ENCODE results near the gene ADAM29. TPM values are rescaled to one million over a fixed set of nuclear protein-coding genes. Genes with fewer than 3 reads are reported as not detected.
"Not testable (repeated sequence)": the region's sequence is repeated elsewhere in the genome, so short reads cannot be mapped to it uniquely, and the experiment has no call there.

ADAM29 gene
- total RNA-seq (2014; rRNA removed; shearing (Covaris generic)): not detected in 2 replicates

DNA sequence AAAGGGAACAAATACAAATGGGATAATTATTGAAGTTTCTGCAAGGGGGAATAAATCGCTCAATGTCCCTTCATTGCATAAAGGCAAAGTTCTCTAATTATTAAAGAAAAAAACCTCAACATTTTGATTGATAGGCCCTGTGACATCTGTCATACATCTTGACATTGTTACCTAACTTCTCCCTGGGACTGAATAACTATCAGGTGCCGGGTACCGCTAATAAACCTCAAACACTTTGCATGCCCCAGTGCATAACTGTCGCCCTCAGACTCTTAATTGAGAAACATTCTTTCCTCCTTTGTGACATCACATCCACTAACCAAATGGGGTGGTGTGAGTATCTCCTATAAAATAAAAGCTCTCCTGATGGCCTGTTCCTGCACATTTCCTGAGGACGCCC, at the start of gene ADAM29:
Gene ADAM29 (plus strand): TSS at position 301 of the 400 bp plus-strand sequence. CDS start 57,168 bp downstream, outside the sequence.
- no peak for DNase-seq (ENCODE audit: low spot score)

DNA sequence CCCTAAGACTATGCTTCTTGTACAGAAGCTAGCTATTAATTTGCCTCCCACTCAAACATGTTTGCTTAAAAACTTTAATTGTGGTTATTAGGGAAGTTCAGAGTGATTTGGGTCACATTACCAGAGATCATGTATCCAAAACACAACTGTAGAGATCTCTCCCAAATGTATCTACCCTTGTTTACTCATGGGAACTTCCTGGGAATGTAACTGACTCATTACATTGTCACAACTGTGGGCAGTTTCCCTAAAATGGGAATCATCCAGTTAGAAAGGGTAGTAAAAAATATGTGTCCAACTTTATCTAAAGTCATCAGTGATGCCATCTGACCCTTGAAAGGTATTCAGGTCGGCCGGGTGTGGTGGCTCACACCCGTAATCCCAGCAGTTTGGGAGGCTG, 48.8 kb upstream of the ADAM29 start:
- no peak for DNase-seq (ENCODE audit: low spot score)

DNA sequence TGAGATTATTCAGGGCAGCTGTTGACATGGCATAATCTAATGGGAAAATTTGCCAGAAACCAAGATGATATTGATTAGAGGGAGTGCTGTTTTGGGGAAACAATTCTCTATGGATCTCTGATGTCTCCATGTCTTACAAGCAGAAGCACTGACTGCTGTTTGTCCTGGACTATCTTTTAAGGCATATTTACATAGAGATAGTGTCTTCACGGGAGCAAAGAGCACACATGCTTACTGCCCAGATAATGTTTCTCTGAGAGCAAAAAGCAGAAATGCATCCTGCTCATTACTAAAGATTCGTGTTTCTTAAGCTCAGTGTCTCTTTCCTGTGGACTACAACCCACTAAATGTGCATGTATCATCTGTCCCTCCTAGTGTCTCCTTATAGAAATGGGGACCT, 47.8 kb upstream of the ADAM29 start:
- DNase-seq (ENCODE audit: low spot score): no peak

DNA sequence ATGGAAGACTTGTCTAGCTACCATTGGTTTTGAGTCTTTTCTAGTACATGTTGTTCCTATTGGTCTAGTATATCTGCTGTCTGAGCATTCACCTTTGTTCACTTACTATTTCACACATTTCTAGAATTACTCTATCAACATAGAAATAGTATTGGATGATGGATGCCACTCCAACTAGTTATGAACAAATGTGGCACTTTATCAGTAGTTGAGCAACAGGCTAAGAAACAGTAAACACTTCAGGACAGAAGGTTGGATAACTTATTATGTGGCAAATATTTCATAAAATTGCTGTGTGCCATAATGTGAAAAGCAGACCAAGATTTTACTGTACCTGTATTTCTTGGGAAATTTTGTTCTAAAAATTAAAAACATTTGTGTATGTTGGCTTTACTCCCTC, 46.8 kb upstream of the ADAM29 start:
- no peak for DNase-seq (ENCODE audit: low spot score)

DNA sequence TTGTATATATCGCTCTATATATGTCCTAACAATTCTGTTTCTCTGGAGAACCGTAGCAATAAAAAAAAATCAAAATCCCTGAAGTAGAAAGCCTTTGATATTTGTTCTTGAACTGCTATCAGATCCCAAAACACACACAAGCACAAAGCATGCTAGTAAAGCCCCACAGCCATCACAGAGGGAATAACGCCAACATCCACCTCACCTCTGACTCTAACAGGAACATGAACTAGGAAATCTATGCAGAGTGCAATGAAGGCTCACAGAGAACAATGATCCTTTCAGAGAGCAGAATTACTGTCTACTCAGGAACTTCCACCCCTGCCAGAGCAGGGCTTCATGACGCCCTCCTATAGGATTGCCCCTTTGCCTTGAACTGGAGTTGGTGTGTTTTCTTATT, 45.0 kb upstream of the ADAM29 start:
- not testable (repeated sequence) for DNase-seq (ENCODE audit: low spot score)

DNA sequence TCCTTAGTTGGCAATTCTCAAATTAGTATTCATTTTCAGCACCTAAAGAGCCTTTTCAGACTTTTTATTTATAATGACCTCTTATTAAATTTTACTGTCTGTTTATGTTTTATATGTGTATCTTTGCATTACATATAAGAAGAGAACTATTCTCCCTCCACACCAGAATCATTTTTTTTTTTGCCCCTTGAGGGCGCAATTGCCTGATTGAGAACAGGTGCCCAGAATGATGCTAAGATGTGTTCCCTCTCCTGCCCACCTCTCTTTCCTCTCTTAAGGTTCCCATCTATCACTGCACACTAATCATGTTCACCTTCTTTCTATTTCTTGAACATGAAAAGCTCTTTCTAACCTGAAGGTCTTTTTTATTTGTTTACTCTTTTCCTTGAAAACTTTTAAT, 44.2 kb upstream of the ADAM29 start:
- DNase-seq (ENCODE audit: low spot score): peak; percentile 17

DNA sequence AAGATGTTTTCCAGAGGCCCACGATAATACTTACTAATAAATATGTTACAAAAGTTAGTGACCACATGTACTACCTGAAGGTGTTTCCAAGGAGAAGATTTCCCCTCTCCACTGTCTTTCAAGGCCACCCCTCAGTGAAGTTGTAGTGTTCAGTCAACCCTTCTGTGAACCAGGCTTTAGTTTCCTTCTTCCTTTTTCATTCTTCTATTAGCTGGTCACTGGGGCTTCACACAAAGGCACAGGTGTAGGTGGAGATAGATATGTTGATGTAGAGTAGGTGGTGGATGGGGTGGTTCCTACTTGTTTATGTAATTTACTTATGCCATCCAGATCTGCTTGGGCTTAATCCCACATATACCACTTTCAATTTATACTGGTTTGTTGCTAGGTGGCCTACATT, 43.3 kb upstream of the ADAM29 start:
- DNase-seq (ENCODE audit: low spot score): no peak

DNA sequence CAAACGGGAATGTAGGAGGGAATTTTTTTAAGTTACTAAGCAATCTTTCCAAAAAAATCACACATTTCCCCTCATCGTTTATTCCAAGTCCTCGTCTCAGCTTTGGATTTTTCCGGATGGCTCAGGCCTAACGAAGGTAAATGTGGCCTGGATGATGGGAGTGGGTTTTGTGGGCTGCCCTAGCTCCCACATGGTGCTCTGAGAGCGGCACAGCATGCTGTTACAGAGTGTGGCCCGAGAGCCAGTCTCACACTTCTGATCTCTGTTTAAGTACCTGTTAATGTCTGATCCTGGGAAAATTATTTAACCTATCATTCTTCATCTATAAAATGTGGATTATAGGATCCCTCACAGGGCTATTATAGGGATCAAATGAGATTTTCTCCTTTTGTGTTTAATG, 38.2 kb upstream of the ADAM29 start:
- DNase-seq (ENCODE audit: low spot score): no peak

DNA sequence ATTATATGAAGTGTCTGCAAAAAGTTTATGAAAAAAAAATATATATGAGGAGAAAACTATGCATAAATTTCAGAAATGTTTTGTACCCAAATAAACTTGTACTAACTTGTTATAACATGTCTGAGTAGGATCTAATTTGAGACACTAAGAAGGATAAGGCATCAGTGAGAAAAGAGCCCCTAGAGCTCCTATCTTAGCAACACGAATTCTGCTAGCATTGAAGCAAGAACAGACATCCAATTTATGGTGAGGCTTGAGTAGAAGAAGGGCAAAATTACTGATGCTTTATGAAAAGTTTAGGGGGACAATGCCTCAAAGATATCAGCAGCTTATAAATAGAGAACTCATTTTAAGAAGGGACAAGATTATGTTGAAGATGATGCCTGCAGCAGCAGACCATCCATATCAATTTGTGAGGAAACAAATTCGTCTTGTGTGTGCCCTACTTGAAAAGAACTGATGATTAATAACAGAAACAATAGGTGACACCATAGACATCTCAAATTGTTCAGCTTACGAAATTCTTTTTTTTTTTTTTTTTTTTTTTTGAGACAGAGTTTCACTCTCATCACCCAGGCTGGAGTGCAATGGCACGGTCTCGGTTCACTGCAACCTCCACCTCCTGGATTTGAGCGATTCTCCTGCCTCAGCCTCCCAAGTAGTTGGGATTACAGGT, 35.7 kb upstream of the ADAM29 start:
- no peak for DNase-seq (ENCODE audit: low spot score)

DNA sequence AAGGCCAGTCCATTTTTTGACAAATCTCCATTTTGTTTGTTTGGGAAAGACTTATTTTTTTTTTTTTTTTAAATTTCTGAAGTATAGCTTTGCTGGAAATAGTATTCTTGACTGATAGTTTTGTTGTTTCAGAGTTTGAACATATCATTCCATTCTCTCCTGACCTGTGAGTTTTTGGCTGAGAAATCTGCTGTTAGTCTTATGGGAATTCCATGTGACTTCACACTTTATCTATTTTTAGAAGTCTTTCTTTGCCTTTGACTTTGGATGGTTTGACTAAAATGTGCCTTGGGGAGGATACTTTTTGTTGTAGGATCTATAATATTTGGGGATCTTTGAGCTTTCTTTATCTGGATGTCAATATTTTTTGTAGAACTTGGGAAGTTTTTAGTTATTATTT, 10.7 kb upstream of the ADAM29 start:
- DNase-seq (ENCODE audit: low spot score): no peak

DNA sequence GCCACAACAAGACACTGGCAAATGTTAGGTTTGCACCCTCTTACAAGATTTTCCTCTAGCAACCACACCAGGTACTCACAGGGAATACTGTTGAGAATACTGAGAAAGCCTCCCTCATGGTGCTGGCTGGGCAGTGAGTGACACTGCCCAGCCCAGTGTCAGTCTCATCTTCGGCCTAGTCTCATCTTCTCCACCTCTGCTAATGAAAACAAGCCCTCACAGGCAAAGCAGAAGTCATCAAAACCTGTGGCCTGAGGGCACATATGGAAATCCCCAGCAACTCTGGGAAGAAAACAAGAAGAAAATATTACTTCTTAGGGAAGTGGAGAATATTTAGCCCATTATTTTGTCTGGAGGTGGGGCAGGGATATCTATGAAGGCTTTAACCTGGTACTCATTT, 7.9 kb upstream of the ADAM29 start:
- DNase-seq (ENCODE audit: low spot score): no peak

DNA sequence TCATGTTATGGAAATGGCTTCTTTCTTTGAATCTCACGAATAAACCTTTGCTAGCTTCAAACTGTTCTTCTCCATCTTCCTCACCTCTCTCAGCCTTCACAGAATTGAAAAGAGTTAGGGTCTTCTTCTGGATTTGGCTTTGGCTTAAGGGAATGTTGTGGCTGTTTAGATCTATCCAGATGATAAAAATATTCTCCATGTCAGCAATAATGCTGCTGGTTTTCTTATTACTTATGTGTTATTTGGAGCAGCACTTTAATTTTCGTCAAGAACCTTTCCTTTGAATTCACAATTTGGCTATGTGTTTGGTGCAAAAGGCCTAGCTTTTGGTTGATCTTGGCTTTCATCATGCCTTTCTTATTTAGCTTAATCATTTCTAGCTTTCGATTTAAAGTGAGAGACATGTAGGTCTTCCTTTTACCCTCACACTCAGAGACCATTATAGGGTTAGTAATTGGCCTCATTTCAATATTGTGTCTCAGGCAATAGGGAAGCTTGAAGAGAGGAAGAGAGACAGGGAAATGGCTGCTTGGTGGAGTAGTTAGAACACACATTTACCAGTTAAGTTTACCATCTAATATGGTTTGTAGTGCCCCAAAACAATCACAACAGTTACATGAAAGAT, 5.1 kb upstream of the ADAM29 start:
- no peak for DNase-seq (ENCODE audit: low spot score)

DNA sequence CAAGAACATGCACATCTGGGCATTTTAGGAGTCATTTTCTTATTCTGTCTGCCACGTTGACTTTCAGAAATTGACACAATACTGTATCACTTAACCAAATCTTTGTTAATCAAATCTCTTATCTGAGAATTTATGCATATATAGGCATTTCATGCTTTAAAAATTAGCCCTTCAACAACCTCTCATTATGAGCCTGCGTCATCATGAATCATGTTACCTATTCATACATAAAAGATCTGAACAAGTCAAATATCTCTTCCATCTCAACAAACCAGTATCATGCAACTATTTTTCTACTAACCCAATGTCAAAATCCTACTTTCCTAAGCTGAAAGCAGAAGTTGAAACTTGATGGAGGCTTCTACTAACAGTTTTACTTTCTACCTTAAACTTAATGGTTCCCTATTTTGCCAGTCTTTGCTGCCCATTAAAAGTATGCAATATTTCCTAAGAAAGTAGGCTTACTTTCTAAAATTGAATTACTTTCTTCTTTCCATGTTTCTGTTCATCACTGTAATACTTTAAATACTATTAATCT, 1.8 kb downstream of the ADAM29 start:
- DNase-seq (ENCODE audit: low spot score): no peak

DNA sequence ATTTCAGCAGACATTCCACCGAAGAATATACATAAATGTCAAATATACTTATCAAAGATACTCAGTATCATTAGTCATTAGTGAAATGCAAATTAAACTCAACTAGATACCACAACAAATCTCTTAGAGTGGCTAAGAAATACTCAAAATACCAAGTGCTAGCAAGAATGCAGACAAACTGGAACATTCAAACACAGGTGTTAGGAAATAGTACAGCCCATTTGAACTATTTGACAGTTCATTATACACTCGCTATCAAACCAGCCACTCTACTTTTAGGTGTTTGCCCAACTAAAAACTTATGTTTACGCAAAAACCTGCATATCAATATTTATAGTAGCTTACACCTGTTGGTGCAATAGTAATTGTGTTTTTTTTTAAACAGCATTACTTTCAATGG, 8.8 kb downstream of the ADAM29 start:
- DNase-seq (ENCODE audit: low spot score): no peak

DNA sequence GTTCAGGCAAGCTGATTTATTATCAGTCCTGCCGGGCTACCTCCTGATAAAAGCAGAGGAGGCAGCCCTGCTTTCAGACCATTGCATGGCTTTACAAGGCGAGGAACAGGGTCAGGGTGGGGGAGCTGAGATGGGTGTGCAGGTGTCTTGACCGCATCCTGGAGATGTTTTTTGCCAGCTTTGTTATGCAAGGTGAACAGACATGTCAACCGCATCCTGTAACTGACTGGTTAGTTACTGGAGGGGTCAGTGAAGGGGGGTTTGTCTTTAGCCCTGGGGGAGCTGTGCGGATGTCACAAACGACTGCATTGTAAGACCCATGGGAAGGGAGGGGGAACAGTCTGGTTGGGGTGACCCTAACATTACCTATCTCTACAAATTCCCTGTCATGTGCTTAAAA, 10.0 kb downstream of the ADAM29 start:
- no peak for DNase-seq (ENCODE audit: low spot score)

DNA sequence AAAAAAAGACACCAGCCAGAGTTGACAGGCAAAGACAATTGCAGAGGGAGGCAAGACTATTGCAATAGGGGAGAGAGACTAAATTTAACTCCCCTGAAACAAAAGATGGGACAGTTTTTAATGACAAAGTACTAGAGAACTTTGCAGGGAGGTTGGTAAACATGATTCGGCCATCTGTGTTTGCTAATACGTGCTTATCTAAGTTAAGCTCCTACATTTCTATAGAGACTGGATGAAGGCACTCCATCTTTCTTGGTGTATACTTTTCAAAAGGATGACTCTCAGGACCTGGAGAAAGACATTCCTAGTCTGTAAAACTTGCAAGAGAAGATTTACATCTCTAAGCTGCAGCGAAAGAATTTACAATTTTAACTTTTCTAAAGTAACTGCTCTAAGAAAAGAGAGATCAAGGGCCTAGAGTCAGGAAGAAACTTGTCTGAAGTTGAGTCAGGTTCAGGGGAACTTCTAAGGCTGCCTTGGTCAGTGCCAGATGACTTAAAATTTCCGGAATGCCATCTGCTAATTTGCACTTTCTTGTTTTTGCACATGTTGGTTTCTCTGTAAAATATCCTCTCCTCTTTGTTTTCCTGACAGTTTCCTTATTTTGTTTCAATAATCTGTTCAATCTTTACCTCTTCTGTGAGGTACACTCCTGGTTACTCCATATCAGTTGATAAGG, 10.6 kb downstream of the ADAM29 start:
- no peak for DNase-seq (ENCODE audit: low spot score)

DNA sequence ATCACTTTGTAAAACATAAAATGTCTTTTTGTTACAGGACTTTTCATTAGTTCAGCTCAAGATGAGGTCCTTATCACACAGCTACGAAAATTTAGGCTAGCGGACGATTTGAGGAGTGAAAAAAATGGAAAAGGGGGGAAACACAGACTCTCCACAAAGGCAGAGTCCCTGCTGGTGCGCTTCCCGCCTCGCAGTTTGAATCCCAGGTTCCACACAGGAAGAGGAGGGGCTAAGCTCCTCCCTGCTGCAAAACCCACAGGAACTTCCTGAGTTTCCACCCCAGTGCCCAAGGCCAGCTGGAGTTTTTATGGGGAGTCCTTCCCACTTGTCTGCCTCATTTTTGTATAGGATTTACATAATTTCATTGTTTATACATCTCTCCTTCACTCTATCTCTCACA, 11.2 kb downstream of the ADAM29 start:
- no peak for DNase-seq (ENCODE audit: low spot score)

DNA sequence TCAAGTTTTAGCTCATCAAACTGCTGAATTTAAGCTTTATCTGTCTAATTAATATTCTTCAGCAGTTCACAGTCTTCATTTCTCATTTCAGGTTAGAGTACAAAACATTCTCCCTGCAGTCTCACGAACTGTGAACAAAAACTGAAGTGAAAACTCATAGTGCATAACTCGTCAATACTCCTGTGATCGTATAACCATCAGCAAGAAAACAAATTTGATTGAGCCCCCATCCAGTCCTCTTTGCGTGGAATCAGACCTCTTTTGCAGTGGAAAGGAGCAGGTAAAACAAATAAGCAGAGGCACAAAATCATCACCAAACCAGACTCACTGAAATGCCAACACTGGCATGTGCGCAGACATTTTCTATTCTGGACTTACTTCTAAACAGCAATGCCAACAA, 12.7 kb downstream of the ADAM29 start:
- no peak for DNase-seq (ENCODE audit: low spot score)

DNA sequence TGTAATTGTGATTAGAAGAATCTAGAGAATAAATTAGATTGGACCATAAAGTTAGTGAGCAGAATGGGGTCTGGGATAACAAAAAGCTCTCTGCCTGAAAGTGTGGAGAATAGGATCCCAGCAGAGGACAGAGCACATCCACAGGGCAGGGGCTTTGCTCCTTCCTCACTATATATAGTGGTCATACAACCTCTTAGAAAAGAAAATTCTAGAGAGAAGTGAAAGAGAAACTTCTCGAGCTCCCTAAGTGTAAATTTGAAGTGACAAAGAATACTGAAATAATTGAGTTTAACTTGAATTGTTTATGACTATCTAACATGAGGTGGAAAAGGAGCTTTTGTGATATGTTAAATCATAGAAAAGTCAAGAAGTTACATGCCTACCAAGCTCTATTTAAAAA, 14.9 kb downstream of the ADAM29 start:
- DNase-seq (ENCODE audit: low spot score): no peak

DNA sequence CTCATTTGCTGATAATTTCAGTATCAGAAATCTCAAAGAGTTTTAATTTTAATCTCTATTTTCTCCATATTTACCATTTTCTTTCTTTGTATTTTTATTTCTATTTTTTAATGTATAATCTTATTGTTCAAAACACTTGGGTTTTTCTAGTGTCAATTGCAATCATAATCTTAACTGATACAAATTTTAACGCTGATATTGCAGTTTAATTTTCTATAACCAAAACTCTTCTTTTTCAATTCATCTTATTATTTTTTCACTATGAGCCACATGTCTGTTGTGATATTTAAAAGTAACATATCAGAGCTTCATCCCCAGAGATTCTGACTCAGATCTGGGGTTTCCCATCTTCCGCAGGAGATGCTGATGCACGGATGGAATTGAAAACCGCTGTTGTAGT, 16.2 kb downstream of the ADAM29 start:
- no peak for DNase-seq (ENCODE audit: low spot score)

DNA sequence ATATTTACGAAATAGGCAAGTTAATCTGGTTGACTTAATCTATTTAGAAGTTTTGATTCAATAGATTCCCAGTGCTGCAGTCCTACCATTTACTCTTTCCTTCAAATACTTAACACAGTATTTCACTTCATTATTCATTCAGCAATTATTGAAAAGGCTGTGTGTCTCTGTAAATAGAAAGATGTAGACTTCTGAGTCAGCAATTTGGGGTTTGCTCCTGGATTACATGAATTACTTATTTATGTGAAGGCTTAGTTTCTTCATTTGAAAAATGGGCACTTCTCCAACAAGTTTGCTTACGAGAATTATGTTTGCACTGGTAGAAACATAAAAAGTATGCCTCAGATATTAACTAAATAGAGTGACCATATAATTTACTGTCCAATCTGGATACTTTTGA, 17.4 kb downstream of the ADAM29 start:
- no peak for DNase-seq (ENCODE audit: low spot score)

DNA sequence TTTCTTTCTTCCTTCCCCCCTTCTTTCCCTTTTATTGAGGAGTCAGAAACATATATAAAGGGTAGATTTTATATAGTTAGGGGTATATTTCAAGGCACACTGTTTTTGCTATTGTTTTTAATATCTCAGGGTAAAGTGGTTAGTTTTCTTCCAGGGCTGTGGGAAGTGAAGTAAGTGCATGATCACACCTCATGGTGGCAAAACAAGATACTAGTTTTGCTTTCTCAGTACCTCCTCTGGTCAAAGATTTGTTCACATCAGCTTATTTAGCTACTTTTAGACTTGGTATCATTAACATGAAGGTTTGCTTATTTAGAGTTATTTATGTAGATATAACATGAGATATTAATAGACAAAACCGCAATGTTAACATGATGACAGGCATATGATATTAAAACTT, 21.8 kb downstream of the ADAM29 start:
- DNase-seq (ENCODE audit: low spot score): no peak

DNA sequence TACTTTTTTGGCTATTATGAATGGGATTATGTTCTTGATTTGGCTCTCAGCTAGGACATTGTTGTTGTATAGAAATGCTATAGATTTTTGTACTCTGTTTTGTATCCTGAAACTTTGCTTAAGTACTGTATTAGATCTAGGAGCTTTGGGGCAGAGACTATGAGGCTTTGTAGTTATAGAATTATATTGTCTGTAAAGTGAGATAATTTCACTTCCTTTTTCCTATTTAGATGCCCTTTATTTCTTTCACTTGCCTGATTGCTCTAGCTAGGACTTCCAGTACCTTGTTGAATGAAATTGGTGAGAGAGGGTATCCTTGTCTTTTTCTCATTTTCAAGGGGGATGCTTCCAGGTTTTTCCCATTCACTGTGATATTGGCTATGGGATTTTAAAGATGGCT, 28.1 kb downstream of the ADAM29 start:
- no peak for DNase-seq (ENCODE audit: low spot score)

Data from H4 (cell line).